ENCODE measurements around the gene TOM1L2. TPM values are rescaled to one million over a fixed set of nuclear protein-coding genes. Genes with fewer than 3 reads are reported as not detected.
A peak's percentile ranks its signal among the peaks of the same experiment; 100 is the strongest.

TOM1L2 gene
- total and polyA plus RNA-seq, 9 donors: 18.5 to 40.1 (median 30.2) TPM

GRCh38 chr17:17905036-17905320 lies 67.2 kb downstream of the TOM1L2 start:
- no peak for DNase-seq
- peaks cover 43% of the 10 kb centered on the region for H3K4me1 ChIP-seq (ENCODE audit: control insufficient read depth, insufficient read depth, low read length)
- H3K27ac ChIP-seq (ENCODE audit: low read length): no peak overlapping the region
- peaks cover 14% of the 10 kb centered on the region for H3K36me3 ChIP-seq (ENCODE audit: control insufficient read depth, insufficient read depth, low read length)
- no peaks in the 10 kb centered on the region for H3K27me3 ChIP-seq (ENCODE audit: control insufficient read depth, insufficient read depth, low read length)
- 55% methylated on average over 2 of the region's 5 CpGs for WGBS (ENCODE audit: insufficient coverage)
- no peaks in the 10 kb centered on the region for H3K9me3 ChIP-seq (replicated peaks; ENCODE audit: control insufficient read depth, low read depth, low read length)
- no peak overlapping the region for H3K4me3 ChIP-seq (ENCODE audit: low read length)

DNA sequence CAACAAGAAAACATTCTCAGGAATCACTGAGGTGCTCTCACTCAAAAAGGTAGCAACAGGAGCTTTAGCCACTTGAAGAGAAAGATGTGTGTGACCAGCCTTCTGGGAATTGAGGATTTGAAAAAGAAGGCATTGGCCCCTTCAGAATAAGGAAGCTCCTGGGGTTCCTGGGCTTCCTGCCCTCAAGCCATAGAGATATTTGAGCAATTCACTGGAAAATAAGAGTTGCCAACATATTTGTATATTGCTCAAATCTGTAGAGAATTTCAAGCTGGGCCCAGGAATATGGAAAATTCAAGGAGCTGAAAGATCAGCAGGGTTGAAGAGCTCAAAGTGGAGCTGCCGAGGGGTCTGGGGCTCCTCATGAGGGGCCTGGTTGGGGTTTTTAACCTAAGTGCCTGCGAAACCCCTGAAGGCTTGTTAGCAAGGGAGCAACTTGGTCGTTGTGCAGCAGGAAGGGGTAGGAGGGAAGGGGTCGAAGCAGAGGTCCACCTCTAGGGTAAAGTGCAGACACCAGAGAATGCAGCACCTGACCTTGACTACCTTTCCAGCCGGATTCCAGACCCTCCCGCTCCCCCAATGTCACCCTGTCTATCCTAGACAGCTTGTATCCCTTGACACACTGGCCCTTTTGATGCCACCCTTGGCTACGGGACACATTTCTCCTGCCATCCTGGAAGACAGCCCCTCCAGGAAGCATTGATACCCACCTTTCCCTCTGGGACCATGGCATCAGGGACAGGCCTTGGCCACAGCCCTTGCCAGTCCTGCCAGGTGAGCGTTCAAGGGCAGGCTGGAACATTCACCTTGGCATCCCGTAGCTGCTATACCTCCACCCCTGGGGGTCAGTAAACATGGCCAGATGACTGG lies 67.8 kb downstream of the TOM1L2 start:
- 69% methylated on average over 8 of the region's 9 CpGs for WGBS (ENCODE audit: insufficient coverage)
- Histone ChIP-seq H3K27me3 (ENCODE audit: control insufficient read depth, insufficient read depth, low read length) (no peaks in the 10 kb centered on the region), H3K4me3 (ENCODE audit: low read length) (no peak overlapping the region), H3K4me1 (ENCODE audit: control insufficient read depth, insufficient read depth, low read length) (peaks cover 48% of the 10 kb centered on the region), H3K9me3 (replicated peaks; ENCODE audit: control insufficient read depth, low read depth, low read length) (no peaks in the 10 kb centered on the region), H3K36me3 (ENCODE audit: control insufficient read depth, insufficient read depth, low read length) (peaks cover 14% of the 10 kb centered on the region), H3K27ac (ENCODE audit: low read length) (no peak overlapping the region)
- peak; percentile 68 for DNase-seq

GRCh38 chr17:17902877-17903276 lies 69.3 kb downstream of the TOM1L2 start:
- H3K27ac ChIP-seq (ENCODE audit: low read length): no peak overlapping the region
- H3K4me1 ChIP-seq (ENCODE audit: control insufficient read depth, insufficient read depth, low read length): peaks cover 49% of the 10 kb centered on the region

DNA sequence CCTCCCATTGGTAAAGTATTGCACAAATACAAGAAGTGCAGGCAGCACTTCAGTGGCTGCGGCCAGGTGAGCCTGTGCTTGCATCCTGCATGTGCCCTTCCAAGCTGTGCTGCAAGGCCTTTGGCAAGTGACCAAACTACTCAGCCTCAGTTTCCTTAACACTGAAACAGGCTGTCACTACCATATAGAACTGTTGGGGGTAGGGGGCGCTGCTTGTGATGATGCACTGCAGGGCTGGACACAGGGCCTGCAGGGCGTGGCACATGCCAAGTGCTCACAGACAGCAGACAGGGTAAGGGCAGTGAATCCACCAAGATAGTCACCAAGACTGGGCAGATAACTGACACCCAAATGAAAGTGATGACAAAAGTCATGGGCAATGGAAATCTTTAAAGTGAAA lies 69.8 kb downstream of the TOM1L2 start:
- Histone ChIP-seq H3K27ac (ENCODE audit: low read length) (no peak overlapping the region), H3K27me3 (ENCODE audit: control insufficient read depth, insufficient read depth, low read length) (no peaks in the 10 kb centered on the region), H3K9me3 (replicated peaks; ENCODE audit: control insufficient read depth, low read depth, low read length) (no peaks in the 10 kb centered on the region), H3K4me3 (ENCODE audit: low read length) (no peak overlapping the region), H3K36me3 (ENCODE audit: control insufficient read depth, insufficient read depth, low read length) (peaks cover 26% of the 10 kb centered on the region), H3K4me1 (ENCODE audit: control insufficient read depth, insufficient read depth, low read length) (peaks cover 49% of the 10 kb centered on the region)
- WGBS (ENCODE audit: insufficient coverage): 96% methylated on average over 3 of the region's 3 CpGs
- no peak for DNase-seq

More at GRCh38 chr17:17902877-17903276, 69.3 kb downstream of the TOM1L2 start:
- no peak for DNase-seq
- H3K9me3 ChIP-seq (replicated peaks; ENCODE audit: control insufficient read depth, low read depth, low read length): no peaks in the 10 kb centered on the region
- WGBS (ENCODE audit: insufficient coverage): 57% methylated on average over 1 of the region's 4 CpGs
- H3K36me3 ChIP-seq (ENCODE audit: control insufficient read depth, insufficient read depth, low read length): peaks cover 24% of the 10 kb centered on the region
- no peak overlapping the region for H3K4me3 ChIP-seq (ENCODE audit: low read length)
- H3K27me3 ChIP-seq (ENCODE audit: control insufficient read depth, insufficient read depth, low read length): no peaks in the 10 kb centered on the region

- H3K36me3 ChIP-seq (ENCODE audit: control insufficient read depth, insufficient read depth, low read length): peaks cover 27% of the 10 kb centered on the region
- no peaks in the 10 kb centered on the region for H3K27me3 ChIP-seq (ENCODE audit: control insufficient read depth, insufficient read depth, low read length)
- H3K4me1 ChIP-seq (ENCODE audit: control insufficient read depth, insufficient read depth, low read length): peaks cover 39% of the 10 kb centered on the region
- H3K9me3 ChIP-seq (replicated peaks; ENCODE audit: control insufficient read depth, low read depth, low read length): no peaks in the 10 kb centered on the region
- H3K4me3 ChIP-seq (ENCODE audit: low read length): no peak overlapping the region
- peak overlapping the region; percentile 80 for H3K27ac ChIP-seq (ENCODE audit: low read length)
- peak; percentile 95 for DNase-seq
- 14% methylated on average over 7 of the region's 7 CpGs for WGBS (ENCODE audit: insufficient coverage)
Observed at GRCh38 chr17:17900615-17901520, 71.3 kb downstream of the TOM1L2 start.

- no peaks in the 10 kb centered on the region for H3K27me3 ChIP-seq (ENCODE audit: control insufficient read depth, insufficient read depth, low read length)
- H3K36me3 ChIP-seq (ENCODE audit: control insufficient read depth, insufficient read depth, low read length): peaks cover 38% of the 10 kb centered on the region
- H3K27ac ChIP-seq (ENCODE audit: low read length): no peak overlapping the region
- H3K4me1 ChIP-seq (ENCODE audit: control insufficient read depth, insufficient read depth, low read length): peaks cover 37% of the 10 kb centered on the region
- no peak overlapping the region for H3K4me3 ChIP-seq (ENCODE audit: low read length)
- DNase-seq: no peak
- H3K9me3 ChIP-seq (replicated peaks; ENCODE audit: control insufficient read depth, low read depth, low read length): no peaks in the 10 kb centered on the region
- WGBS (ENCODE audit: insufficient coverage): 40% methylated on average over 1 of the region's 3 CpGs
Observed at GRCh38 chr17:17899486-17899885, 72.7 kb downstream of the TOM1L2 start.

- Histone ChIP-seq H3K4me3 (ENCODE audit: low read length) (no peak overlapping the region), H3K9me3 (replicated peaks; ENCODE audit: control insufficient read depth, low read depth, low read length) (no peaks in the 10 kb centered on the region), H3K27ac (ENCODE audit: low read length) (no peak overlapping the region), H3K27me3 (ENCODE audit: control insufficient read depth, insufficient read depth, low read length) (no peaks in the 10 kb centered on the region), H3K36me3 (ENCODE audit: control insufficient read depth, insufficient read depth, low read length) (peaks cover 40% of the 10 kb centered on the region), H3K4me1 (ENCODE audit: control insufficient read depth, insufficient read depth, low read length) (peaks cover 36% of the 10 kb centered on the region)
- no peak for DNase-seq
- WGBS (ENCODE audit: insufficient coverage): no CpG with 5 or more reads among the region's 2 CpGs
Observed at GRCh38 chr17:17898673-17899072, 73.5 kb downstream of the TOM1L2 start.

- H3K36me3 ChIP-seq (ENCODE audit: control insufficient read depth, insufficient read depth, low read length): peaks cover 51% of the 10 kb centered on the region
- WGBS (ENCODE audit: insufficient coverage): 69% methylated on average over 1 of the region's 2 CpGs
- H3K27me3 ChIP-seq (ENCODE audit: control insufficient read depth, insufficient read depth, low read length): no peaks in the 10 kb centered on the region
- DNase-seq: no peak
- no peaks in the 10 kb centered on the region for H3K9me3 ChIP-seq (replicated peaks; ENCODE audit: control insufficient read depth, low read depth, low read length)
- peaks cover 30% of the 10 kb centered on the region for H3K4me1 ChIP-seq (ENCODE audit: control insufficient read depth, insufficient read depth, low read length)
- H3K4me3 ChIP-seq (ENCODE audit: low read length): no peak overlapping the region
- H3K27ac ChIP-seq (ENCODE audit: low read length): no peak overlapping the region
Observed at GRCh38 chr17:17897442-17897841, 74.8 kb downstream of the TOM1L2 start.

GRCh38 chr17:17896746-17897145 lies 75.5 kb downstream of the TOM1L2 start:
- H3K4me3 ChIP-seq (ENCODE audit: low read length): no peak overlapping the region
- H3K27me3 ChIP-seq (ENCODE audit: control insufficient read depth, insufficient read depth, low read length): no peaks in the 10 kb centered on the region
- peaks cover 23% of the 10 kb centered on the region for H3K4me1 ChIP-seq (ENCODE audit: control insufficient read depth, insufficient read depth, low read length)
- H3K36me3 ChIP-seq (ENCODE audit: control insufficient read depth, insufficient read depth, low read length): peaks cover 55% of the 10 kb centered on the region
- H3K9me3 ChIP-seq (replicated peaks; ENCODE audit: control insufficient read depth, low read depth, low read length): no peaks in the 10 kb centered on the region
- WGBS (ENCODE audit: insufficient coverage): 86% methylated on average over 6 of the region's 8 CpGs
- no peak for DNase-seq
- no peak overlapping the region for H3K27ac ChIP-seq (ENCODE audit: low read length)
